ENCODE data around the gene ROBO2. TPM values are rescaled to one million over a fixed set of nuclear protein-coding genes. Genes with fewer than 3 reads are reported as not detected.

The ROBO2 gene
- total RNA-seq, 1 donor from 2014 or later = 22.7 TPM

DNA sequence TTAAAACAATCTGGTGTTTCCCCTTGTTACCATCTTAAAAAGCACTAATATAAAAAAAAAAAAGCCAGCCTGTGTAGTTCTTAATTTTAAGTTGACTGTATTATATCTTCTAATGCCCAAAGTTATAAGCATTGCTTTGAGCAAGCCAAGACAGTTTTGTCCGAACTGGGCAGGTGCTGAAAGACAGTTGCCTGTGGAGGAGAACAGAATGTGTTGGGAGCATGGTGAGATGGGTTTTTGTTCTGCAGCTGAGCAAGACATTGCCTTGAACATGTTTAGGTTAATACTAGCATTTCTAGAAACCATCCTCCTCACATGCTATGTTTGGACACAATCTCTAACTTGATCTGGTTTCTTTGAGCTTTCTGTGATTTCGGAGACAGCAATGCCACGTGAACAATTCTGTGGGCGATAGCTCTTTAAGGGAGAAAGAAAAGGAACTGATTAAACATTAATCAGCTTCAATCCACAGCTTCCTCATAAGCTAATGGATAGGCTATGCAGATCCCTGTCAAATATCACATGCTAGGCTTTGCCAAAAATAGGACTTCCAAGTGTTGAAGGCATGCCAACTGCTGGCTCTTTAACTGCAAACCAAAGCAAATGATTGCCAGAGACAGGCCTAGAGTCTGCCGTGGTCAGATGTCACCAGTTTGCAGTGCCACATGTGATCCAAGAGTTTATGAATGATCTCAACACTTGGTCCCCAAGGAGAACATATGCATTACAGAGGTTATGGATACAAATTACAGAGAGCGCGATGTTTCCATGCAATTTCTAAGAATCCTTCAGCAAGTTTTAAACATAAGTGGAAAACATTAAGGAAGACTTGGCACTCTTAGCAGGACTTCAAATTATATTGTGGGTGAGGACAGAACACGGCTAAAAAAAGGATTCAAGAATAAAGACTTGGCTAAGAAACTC, 428.1 kb downstream of the ROBO2 start:
- Mint-ChIP-seq H3K36me3 (no peaks in the 10 kb centered on the region), H3K27ac (no peak overlapping the region), H3K4me3 (no peak overlapping the region), H3K27me3 (no peaks in the 10 kb centered on the region), H3K4me1 (ENCODE audit: unreplicated experiment) (peaks cover 14% of the 10 kb centered on the region), H3K9me3 (peaks cover 9% of the 10 kb centered on the region)
- TF ChIP-seq, protein P1, sequence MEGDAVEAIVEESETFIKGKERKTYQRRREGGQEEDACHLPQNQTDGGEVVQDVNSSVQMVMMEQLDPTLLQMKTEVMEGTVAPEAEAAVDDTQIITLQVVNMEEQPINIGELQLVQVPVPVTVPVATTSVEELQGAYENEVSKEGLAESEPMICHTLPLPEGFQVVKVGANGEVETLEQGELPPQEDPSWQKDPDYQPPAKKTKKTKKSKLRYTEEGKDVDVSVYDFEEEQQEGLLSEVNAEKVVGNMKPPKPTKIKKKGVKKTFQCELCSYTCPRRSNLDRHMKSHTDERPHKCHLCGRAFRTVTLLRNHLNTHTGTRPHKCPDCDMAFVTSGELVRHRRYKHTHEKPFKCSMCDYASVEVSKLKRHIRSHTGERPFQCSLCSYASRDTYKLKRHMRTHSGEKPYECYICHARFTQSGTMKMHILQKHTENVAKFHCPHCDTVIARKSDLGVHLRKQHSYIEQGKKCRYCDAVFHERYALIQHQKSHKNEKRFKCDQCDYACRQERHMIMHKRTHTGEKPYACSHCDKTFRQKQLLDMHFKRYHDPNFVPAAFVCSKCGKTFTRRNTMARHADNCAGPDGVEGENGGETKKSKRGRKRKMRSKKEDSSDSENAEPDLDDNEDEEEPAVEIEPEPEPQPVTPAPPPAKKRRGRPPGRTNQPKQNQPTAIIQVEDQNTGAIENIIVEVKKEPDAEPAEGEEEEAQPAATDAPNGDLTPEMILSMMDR (conservative IDR thresholded peaks at IDR 0.05) = no peak
- DNase-seq (ENCODE audit: extremely low spot score, unreplicated experiment) = no peak

DNA sequence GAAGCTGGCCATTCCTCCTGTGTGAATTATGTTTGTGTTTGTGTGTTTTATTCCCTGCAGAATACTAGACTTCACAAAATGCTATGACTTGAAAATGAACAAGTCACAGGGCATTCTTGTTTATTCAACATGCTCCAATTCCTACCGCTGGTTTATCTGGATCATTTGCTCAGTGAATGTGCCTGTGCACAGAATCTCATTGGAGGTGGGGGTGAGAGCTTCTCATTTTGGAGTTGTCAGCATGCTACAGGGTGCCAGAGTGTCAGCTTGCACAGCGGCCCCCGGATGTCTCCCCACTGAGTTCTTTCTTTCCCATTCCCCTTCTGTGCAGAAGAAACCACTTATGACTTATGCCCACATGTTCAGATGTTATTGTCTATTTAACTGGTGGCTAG, 428.7 kb downstream of the ROBO2 start:
- H3K27ac Mint-ChIP-seq = no peak overlapping the region
- H3K4me1 Mint-ChIP-seq (ENCODE audit: unreplicated experiment) = peaks cover 14% of the 10 kb centered on the region
- H3K27me3 Mint-ChIP-seq = no peaks in the 10 kb centered on the region
- DNase-seq (ENCODE audit: extremely low spot score, unreplicated experiment) = no peak
- TF ChIP-seq, protein P1 (conservative IDR thresholded peaks at IDR 0.05) = no peak
- H3K4me3 Mint-ChIP-seq = no peak overlapping the region
- peaks cover 9% of the 10 kb centered on the region for H3K9me3 Mint-ChIP-seq
- no peaks in the 10 kb centered on the region for H3K36me3 Mint-ChIP-seq

DNA sequence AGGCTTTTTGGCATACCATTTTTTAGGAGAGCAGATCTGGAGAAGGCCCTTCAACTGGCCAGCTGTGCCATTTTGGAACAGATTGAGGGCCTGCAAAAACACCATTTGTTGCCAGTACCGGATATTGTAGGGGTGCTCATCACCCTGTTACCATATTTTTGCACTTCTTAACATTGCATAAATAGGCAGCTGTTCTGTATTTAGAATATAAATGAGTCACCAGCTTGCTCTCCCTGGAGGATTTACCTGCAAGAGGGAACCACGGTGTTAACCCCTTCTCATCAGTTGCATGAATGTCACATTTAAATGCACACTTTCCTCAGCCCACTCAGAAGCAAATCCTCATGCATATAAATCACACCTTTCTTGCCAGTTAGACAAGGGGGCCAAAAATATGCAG, 435.6 kb downstream of the ROBO2 start:
- H3K4me1 Mint-ChIP-seq (ENCODE audit: unreplicated experiment) = no peaks in the 10 kb centered on the region
- TF ChIP-seq, protein P1 (conservative IDR thresholded peaks at IDR 0.05) = no peak
- H3K27me3 Mint-ChIP-seq = no peaks in the 10 kb centered on the region
- H3K4me3 Mint-ChIP-seq = no peak overlapping the region
- H3K9me3 Mint-ChIP-seq = peaks cover 15% of the 10 kb centered on the region
- DNase-seq (ENCODE audit: extremely low spot score, unreplicated experiment) = no peak
- peaks cover 10% of the 10 kb centered on the region for H3K36me3 Mint-ChIP-seq
- H3K27ac Mint-ChIP-seq = no peak overlapping the region

DNA sequence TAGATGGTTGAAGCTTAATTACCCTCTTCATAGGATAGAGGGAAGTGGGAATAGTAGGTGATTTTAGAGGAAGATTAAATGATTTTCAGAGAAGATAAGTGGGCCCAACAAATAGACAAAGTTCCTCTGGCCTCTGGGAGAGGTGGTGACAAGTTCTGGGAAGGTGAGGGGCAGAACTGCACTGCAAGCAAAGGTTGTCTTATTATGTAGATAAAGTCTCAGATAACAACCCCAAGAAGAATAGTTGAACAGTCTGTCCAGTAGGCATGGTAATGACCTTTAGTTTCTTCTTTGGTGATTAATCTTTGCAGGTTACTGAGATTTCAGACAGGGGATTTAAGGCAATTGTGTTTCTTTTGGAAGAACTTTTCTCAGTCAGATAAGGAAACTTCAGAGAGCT, 439.1 kb downstream of the ROBO2 start:
- no peak overlapping the region for H3K27ac Mint-ChIP-seq
- no peaks in the 10 kb centered on the region for H3K27me3 Mint-ChIP-seq
- TF ChIP-seq, protein P1 (conservative IDR thresholded peaks at IDR 0.05) = no peak
- peaks cover 10% of the 10 kb centered on the region for H3K36me3 Mint-ChIP-seq
- H3K4me3 Mint-ChIP-seq = no peak overlapping the region
- no peaks in the 10 kb centered on the region for H3K4me1 Mint-ChIP-seq (ENCODE audit: unreplicated experiment)
- no peak for DNase-seq (ENCODE audit: extremely low spot score, unreplicated experiment)
- H3K9me3 Mint-ChIP-seq = peaks cover 6% of the 10 kb centered on the region

DNA sequence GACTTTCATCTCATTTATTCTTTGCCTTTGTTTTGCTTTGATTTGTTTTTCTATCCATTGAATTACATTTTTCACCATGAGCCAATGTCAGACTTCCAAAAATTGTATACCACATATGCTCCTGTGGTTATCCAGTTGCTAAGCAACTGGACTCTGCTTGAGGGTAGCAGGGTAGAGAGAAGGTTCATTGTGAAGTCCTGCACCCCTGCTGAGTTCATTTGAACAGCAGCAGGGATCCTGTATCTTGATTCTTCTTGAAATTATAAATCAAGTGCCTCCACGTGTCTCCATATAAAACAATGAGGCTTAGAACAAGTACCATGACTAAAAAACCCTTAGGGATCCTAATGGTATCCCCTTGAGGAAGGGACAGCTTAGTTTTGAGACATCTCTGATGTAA, 449.3 kb downstream of the ROBO2 start:
- no peak overlapping the region for H3K4me3 Mint-ChIP-seq
- TF ChIP-seq, protein P1 (conservative IDR thresholded peaks at IDR 0.05) = no peak
- no peak overlapping the region for H3K27ac Mint-ChIP-seq
- H3K27me3 Mint-ChIP-seq = no peaks in the 10 kb centered on the region
- DNase-seq (ENCODE audit: extremely low spot score, unreplicated experiment) = no peak
- peaks cover 9% of the 10 kb centered on the region for H3K36me3 Mint-ChIP-seq
- no peaks in the 10 kb centered on the region for H3K4me1 Mint-ChIP-seq (ENCODE audit: unreplicated experiment)
- H3K9me3 Mint-ChIP-seq = peaks cover 14% of the 10 kb centered on the region

Measured in type B pancreatic cell (in vitro differentiated cells).